A673 (cell line): Measurements from ENCODE around the gene FOXJ3. TPM values are rescaled to one million over a fixed set of nuclear protein-coding genes. Genes with fewer than 3 reads are reported as not detected.

Experiments used
- BruUV-seq: library from RNA; stranded (reverse); fragments of 400-500 nt; replicated peaks from 2 replicates; lab custom pipeline; 2021; lab: Mats Ljungman, UMichigan
- CTCF ChIA-PET: fragments of 300-600 bp; sonication (Branson Sonifier 250); formaldehyde crosslinking; loops from one replicate; lab custom pipeline; 2022; ENCODE audit warnings: antibody characterized with exemption; lab: Charles Lee
- POLR2A ChIA-PET: fragments of 300-600 bp; sonication (Branson Sonifier 250); formaldehyde crosslinking; loops from one replicate; lab custom pipeline; 2022; ENCODE audit warnings: antibody characterized with exemption; ENCODE audit not compliant: low non-redundant PET; lab: Charles Lee
- DNase-seq: peaks from one replicate; pipeline ENCODE4 v3.0.0-alpha.2; 2015; ENCODE audit warnings: low spot score
- H3K27ac ChIP-seq: fragments of 200-600 bp; sonication (generic); 2 replicates; pipeline ENCODE4 v1.5.1; 2016; ENCODE audit warnings: mixed run types, low read depth, mild to moderate bottlenecking, mixed read lengths, antibody characterized with exemption, low read length; ENCODE audit not compliant: poor library complexity, severe bottlenecking
- H3K27me3 ChIP-seq: fragments of 200-600 bp; sonication (generic); replicated peaks from 2 replicates; pipeline ENCODE4 v1.6.1; 2017; ENCODE audit warnings: mixed run types, low read depth, mild to moderate bottlenecking, mixed read lengths, antibody characterized with exemption, low read length; ENCODE audit not compliant: insufficient read depth, poor library complexity
- H3K36me3 ChIP-seq: fragments of 200-600 bp; sonication (generic); 2 replicates; pipeline ENCODE4 v1.6.1; 2016; ENCODE audit warnings: mixed run types, mild to moderate bottlenecking, mixed read lengths, antibody characterized with exemption, low read length; ENCODE audit not compliant: insufficient read depth, poor library complexity, severe bottlenecking
- H3K4me1 ChIP-seq: fragments of 200-600 bp; sonication (generic); 2 replicates; pipeline ENCODE4 v1.6.1; 2017; ENCODE audit warnings: mixed run types, mild to moderate bottlenecking, mixed read lengths, antibody characterized with exemption, low read length; ENCODE audit not compliant: insufficient read depth, poor library complexity, severe bottlenecking
- H3K4me3 ChIP-seq: fragments of 200-600 bp; sonication (generic); 2 replicates; pipeline ENCODE4 v1.5.1; 2016; ENCODE audit warnings: low read depth, mixed run types, mild to moderate bottlenecking, mixed read lengths, low read length; ENCODE audit not compliant: poor library complexity, severe bottlenecking
- H3K9me3 ChIP-seq: fragments of 200-600 bp; sonication (generic); 2 replicates; pipeline ENCODE4 v1.6.1; 2016; ENCODE audit warnings: mixed run types, low read depth, mild to moderate bottlenecking, mixed read lengths, antibody characterized with exemption, low read length; ENCODE audit not compliant: poor library complexity, severe bottlenecking
- CTCF ChIP-seq: fragments of 300-800, 200-600 bp; sonication (generic); conservative IDR thresholded peaks from 2 replicates; pipeline ENCODE4 v1.5.1; 2017; ENCODE audit warnings: low read depth, mild to moderate bottlenecking, antibody characterized with exemption, low read length, moderate library complexity, mixed read lengths
- EZH2 ChIP-seq: fragments of 200-600 bp; sonication (generic); IDR thresholded peaks from 2 replicates; pipeline ENCODE4 v1.6.1; 2017; ENCODE audit warnings: borderline replicate concordance, low read depth, mild to moderate bottlenecking, mixed read lengths, antibody characterized with exemption, low read length; ENCODE audit not compliant: poor library complexity, severe bottlenecking
- intact Hi-C: fragments of 100-400 bp; cut with micrococcal nuclease; formaldehyde crosslinking; loops from one replicate; pipeline ENCODE4 v1.10.0; 2022; ENCODE audit not compliant: unreplicated experiment
- total RNA-seq: library from RNA; stranded (reverse); gene quantifications from 2 replicates; pipeline ENCODE4 v1.2.3, GENCODE V29; 2021

Gene FOXJ3
- total RNA-seq, 1 experiment from 2014 or later = 57.9 TPM

GRCh38 chr1:42364542-42364941 lies 29.5 kb upstream of the FOXJ3 start:
- no TSS peak for BruUV-seq
- no peaks in the 10 kb centered on the region for H3K9me3 ChIP-seq
- H3K27me3 ChIP-seq = peaks cover 8% of the 10 kb centered on the region
- H3K27ac ChIP-seq = no peak overlapping the region
- POLR2A ChIA-PET = no interaction called here
- no peaks in the 10 kb centered on the region for H3K36me3 ChIP-seq
- no peaks in the 10 kb centered on the region for H3K4me1 ChIP-seq
- no peak for DNase-seq
- intact Hi-C loops = no loop called here
- CTCF ChIA-PET = no interaction called here
- H3K4me3 ChIP-seq = no peak overlapping the region
- no peak for TF ChIP-seq CTCF
- TF ChIP-seq EZH2 = no peak

- BruUV-seq = no TSS peak
- ChIA-PET POLR2A (no interaction called here), CTCF (no interaction called here)
- peaks cover 5% of the 10 kb centered on the region for H3K27me3 ChIP-seq
- H3K36me3 ChIP-seq = no peaks in the 10 kb centered on the region
- no peak overlapping the region for H3K27ac ChIP-seq
- H3K4me1 ChIP-seq = no peaks in the 10 kb centered on the region
- TF ChIP-seq EZH2 (no peak), CTCF (no peak)
- H3K9me3 ChIP-seq = no peaks in the 10 kb centered on the region
- intact Hi-C loops = no loop called here
- DNase-seq = no peak
- no peak overlapping the region for H3K4me3 ChIP-seq
Measured at GRCh38 chr1:42364089-42364488, 29.1 kb upstream of the FOXJ3 start.

GRCh38 chr1:42359466-42359865 lies 24.4 kb upstream of the FOXJ3 start:
- Histone ChIP-seq H3K4me1 (no peaks in the 10 kb centered on the region), H3K4me3 (no peak overlapping the region), H3K27me3 (no peaks in the 10 kb centered on the region), H3K9me3 (no peaks in the 10 kb centered on the region), H3K36me3 (no peaks in the 10 kb centered on the region), H3K27ac (no peak overlapping the region)
- ChIA-PET CTCF (interaction anchor here (0.6 kb wide), 1 partner anchor 31 kb away, joined by 4 read pairs; no protein-coding TSS in a partner anchor), POLR2A (no interaction called here)
- no TSS peak for BruUV-seq
- DNase-seq = no peak
- intact Hi-C loops = no loop called here
- no peak for TF ChIP-seq CTCF
- no peak for TF ChIP-seq EZH2
